Bronchial epithelial cell (primary cell): ENCODE measurements around the gene LDLRAD3. TPM values are rescaled to one million over a fixed set of nuclear protein-coding genes. Genes with fewer than 3 reads are reported as not detected.

ENCODE experiments used
- DNase-seq: peaks from one replicate; pipeline ENCODE4 v3.0.0-alpha.2; 2010; ENCODE audit warnings: low read depth
- FAIRE-seq: peaks from 2 replicates; lab custom pipeline; 2011; peaks lifted over from hg19 to GRCh38; lab: Jason Lieb, UNC
- H3K27me3 ChIP-seq: 2 replicates; pipeline ENCODE4 v1.5.1; 2011; ENCODE audit warnings: low read length; ENCODE audit not compliant: control insufficient read depth, insufficient read depth
- H3K36me3 ChIP-seq: 2 replicates; pipeline ENCODE4 v1.5.1; 2011; ENCODE audit warnings: low read length; ENCODE audit not compliant: control insufficient read depth, insufficient read depth
- H3K4me3 ChIP-seq: 2 replicates; pipeline ENCODE4 v1.5.1; 2011; ENCODE audit warnings: mild to moderate bottlenecking, low read depth, low read length, control low read depth
- CTCF ChIP-seq: IDR thresholded peaks from 2 replicates; pipeline ENCODE4 v1.5.1; 2011; ENCODE audit warnings: mild to moderate bottlenecking, moderate library complexity, low read length, control low read depth, inconsistent platforms; ENCODE audit not compliant: insufficient read depth, severe bottlenecking
- total RNA-seq: library from RNA; depleted of rRNA; stranded (reverse); fragments of >200 nt; gene quantifications from 2 replicates; pipeline ENCODE4 v1.2.1, GENCODE V29; 2014

The LDLRAD3 gene
- total RNA-seq, 1 donor from 2014 or later: 4.7 TPM

- FAIRE-seq: no peak
Measured at GRCh38 chr11:36107547-36107946, 163.7 kb downstream of the LDLRAD3 start.

GRCh38 chr11:36108881-36109589, 165.2 kb downstream of the LDLRAD3 start:
- Histone ChIP-seq H3K4me3 (no peak overlapping the region), H3K36me3 (no peaks in the 10 kb centered on the region), H3K27me3 (no peaks in the 10 kb centered on the region)
- FAIRE-seq (no peak), DNase-seq (no peak)
- no peak for TF ChIP-seq CTCF

More at GRCh38 chr11:36107547-36107946, 163.7 kb downstream of the LDLRAD3 start:
- Histone ChIP-seq H3K27me3 (no peaks in the 10 kb centered on the region), H3K36me3 (no peaks in the 10 kb centered on the region), H3K4me3 (no peak overlapping the region)
- no peak for DNase-seq
- TF ChIP-seq CTCF: no peak

GRCh38 chr11:36109590-36109849, 165.7 kb downstream of the LDLRAD3 start:
- TF ChIP-seq CTCF: no peak
- Histone ChIP-seq H3K36me3 (no peaks in the 10 kb centered on the region), H3K4me3 (no peak overlapping the region), H3K27me3 (no peaks in the 10 kb centered on the region)
- DNase-seq (no peak), FAIRE-seq (no peak)

- H3K36me3 ChIP-seq: no peaks in the 10 kb centered on the region
- no peak for TF ChIP-seq CTCF
- DNase-seq (no peak), FAIRE-seq (no peak)
- H3K4me3 ChIP-seq: no peak overlapping the region
- no peaks in the 10 kb centered on the region for H3K27me3 ChIP-seq
Measured at GRCh38 chr11:36109850-36110606, 166.2 kb downstream of the LDLRAD3 start.

GRCh38 chr11:36110668-36111410, 167.0 kb downstream of the LDLRAD3 start:
- Histone ChIP-seq H3K27me3 (no peaks in the 10 kb centered on the region), H3K4me3 (no peak overlapping the region), H3K36me3 (no peaks in the 10 kb centered on the region)
- peak; percentile 13 for FAIRE-seq
- no peak for DNase-seq
- no peak for TF ChIP-seq CTCF
